Measurements from ENCODE around the gene DTD1.

DNA sequence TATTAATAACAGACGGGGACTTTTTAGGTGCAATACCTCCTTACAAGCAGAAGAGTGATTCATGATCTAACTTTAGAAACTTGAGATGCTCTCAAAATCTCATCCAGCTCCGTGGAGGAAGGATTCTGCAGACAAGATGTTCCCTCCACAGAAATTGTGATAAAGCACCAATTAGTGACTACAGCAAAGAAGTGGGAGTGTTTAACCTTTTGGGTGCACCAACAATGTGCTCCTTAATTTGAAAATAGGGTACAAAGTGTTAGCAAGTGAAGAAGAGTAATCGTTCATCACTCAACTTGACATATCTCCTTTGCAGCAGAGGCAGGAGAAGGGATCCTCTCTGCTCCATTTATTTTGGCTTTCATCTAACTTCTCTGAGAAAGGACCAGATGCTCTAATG lies 202.9 kb downstream of the DTD1 start:
- TF ChIP-seq, protein P1, sequence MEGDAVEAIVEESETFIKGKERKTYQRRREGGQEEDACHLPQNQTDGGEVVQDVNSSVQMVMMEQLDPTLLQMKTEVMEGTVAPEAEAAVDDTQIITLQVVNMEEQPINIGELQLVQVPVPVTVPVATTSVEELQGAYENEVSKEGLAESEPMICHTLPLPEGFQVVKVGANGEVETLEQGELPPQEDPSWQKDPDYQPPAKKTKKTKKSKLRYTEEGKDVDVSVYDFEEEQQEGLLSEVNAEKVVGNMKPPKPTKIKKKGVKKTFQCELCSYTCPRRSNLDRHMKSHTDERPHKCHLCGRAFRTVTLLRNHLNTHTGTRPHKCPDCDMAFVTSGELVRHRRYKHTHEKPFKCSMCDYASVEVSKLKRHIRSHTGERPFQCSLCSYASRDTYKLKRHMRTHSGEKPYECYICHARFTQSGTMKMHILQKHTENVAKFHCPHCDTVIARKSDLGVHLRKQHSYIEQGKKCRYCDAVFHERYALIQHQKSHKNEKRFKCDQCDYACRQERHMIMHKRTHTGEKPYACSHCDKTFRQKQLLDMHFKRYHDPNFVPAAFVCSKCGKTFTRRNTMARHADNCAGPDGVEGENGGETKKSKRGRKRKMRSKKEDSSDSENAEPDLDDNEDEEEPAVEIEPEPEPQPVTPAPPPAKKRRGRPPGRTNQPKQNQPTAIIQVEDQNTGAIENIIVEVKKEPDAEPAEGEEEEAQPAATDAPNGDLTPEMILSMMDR (IDR thresholded peaks at IDR 0.05) = no peak
- no peak for TF ChIP-seq POLR2A (IDR thresholded peaks at IDR 0.05)
